Inflammatory macrophage treated with lipopolysaccharide for 4 hours (primary cell): ENCODE measurements around the gene ARFIP2.

ENCODE experiments used
- DNase-seq: peaks from one replicate; pipeline ENCODE4 v3.0.0-alpha.2; 2020

Gene ARFIP2

GRCh38 chr11:6438979-6439571, 42.1 kb downstream of the ARFIP2 start:
- peak; percentile 75 for DNase-seq

- peak; percentile 79 for DNase-seq
Observed at GRCh38 chr11:6437993-6438392, 43.1 kb downstream of the ARFIP2 start.

GRCh38 chr11:6437423-6437822, 43.7 kb downstream of the ARFIP2 start:
- no peak for DNase-seq

- no peak for DNase-seq
Observed at GRCh38 chr11:6433998-6434660, 47.0 kb downstream of the ARFIP2 start.

GRCh38 chr11:6431861-6432260, 49.3 kb downstream of the ARFIP2 start:
- DNase-seq, result no peak

GRCh38 chr11:6427516-6427915, 53.6 kb downstream of the ARFIP2 start:
- DNase-seq, result no peak
